Neural cell (in vitro differentiated cells): ENCODE results near the gene SOX5. TPM values are rescaled to one million over a fixed set of nuclear protein-coding genes. Genes with fewer than 3 reads are reported as not detected.

Source experiments
- H2AFZ ChIP-seq: fragments of 200-600, 300-800 bp; sonication (generic), shearing (Covaris generic); 2 replicates; pipeline ENCODE4 v1.6.0; 2014; ENCODE audit warnings: low read depth, mild to moderate bottlenecking, antibody characterized with exemption, low read length, moderate library complexity
- H3F3A ChIP-seq: fragments of 200-600 bp; shearing (Covaris generic); 2 replicates; pipeline ENCODE4 v1.6.1; 2016; ENCODE audit warnings: mild to moderate bottlenecking, moderate library complexity, mixed read lengths, antibody characterized with exemption, low read length; ENCODE audit not compliant: insufficient read depth, poor library complexity, severe bottlenecking
- H3K27ac ChIP-seq: fragments of 200-600, 300-800 bp; sonication (generic), shearing (Covaris generic); 2 replicates; pipeline ENCODE4 v1.5.1; 2014; ENCODE audit warnings: mild to moderate bottlenecking, low read length, moderate library complexity
- H3K27me3 ChIP-seq: fragments of 300-800, 200-600 bp; sonication (generic), shearing (Covaris generic); 2 replicates; pipeline ENCODE4 v1.6.0; 2014; ENCODE audit warnings: mild to moderate bottlenecking, low read depth, low read length, moderate library complexity; ENCODE audit not compliant: insufficient read depth
- H3K36me3 ChIP-seq: fragments of 300-800, 200-600 bp; sonication (generic), shearing (Covaris generic); 2 replicates; pipeline ENCODE4 v1.5.1; 2014; ENCODE audit warnings: mild to moderate bottlenecking, antibody characterized with exemption, low read length, moderate library complexity; ENCODE audit not compliant: insufficient read depth
- H3K4me2 ChIP-seq: fragments of 300-800, 200-600 bp; sonication (generic), shearing (Covaris generic); 2 replicates; pipeline ENCODE4 v1.6.0; 2014; ENCODE audit warnings: mild to moderate bottlenecking, low read length
- H3K4me3 ChIP-seq: fragments of 300-800, 200-600 bp; sonication (generic), shearing (Covaris generic); 2 replicates; pipeline ENCODE4 v1.5.1; 2014; ENCODE audit warnings: mild to moderate bottlenecking, low read length, moderate library complexity
- H3K79me2 ChIP-seq: fragments of 200-600 bp; shearing (Covaris generic); replicated peaks from 2 replicates; pipeline ENCODE4 v1.6.0; 2014; ENCODE audit warnings: mild to moderate bottlenecking, low read length, moderate library complexity; ENCODE audit not compliant: insufficient read depth
- H3K9ac ChIP-seq: fragments of 300-800, 200-600 bp; sonication (generic), shearing (Covaris generic); 2 replicates; pipeline ENCODE4 v1.6.1; 2016; ENCODE audit warnings: mild to moderate bottlenecking, low read length, mixed read lengths
- H3K9me2 ChIP-seq: fragments of 200-600 bp; shearing (Covaris generic); 2 replicates; pipeline ENCODE4 v1.6.1; 2016; ENCODE audit warnings: mild to moderate bottlenecking, low read length, mixed read lengths; ENCODE audit not compliant: insufficient read depth
- H3K9me3 ChIP-seq: fragments of 200-600, 300-800 bp; sonication (generic), shearing (Covaris generic); 2 replicates; pipeline ENCODE4 v1.6.1; 2016; ENCODE audit warnings: mild to moderate bottlenecking, mixed run types, low read length, moderate library complexity, mixed read lengths
- H4K20me1 ChIP-seq: fragments of 200-600 bp; shearing (Covaris generic); 2 replicates; pipeline ENCODE4 v1.6.1; 2016; ENCODE audit warnings: mild to moderate bottlenecking, mixed run types; ENCODE audit not compliant: insufficient read depth
- EP300 ChIP-seq: fragments of 450-650 bp; conservative IDR thresholded peaks from 2 replicates; pipeline ENCODE4 v1.6.1; 2014; ENCODE audit warnings: antibody characterized with exemption, mild to moderate bottlenecking, moderate library complexity; ENCODE audit not compliant: poor library complexity, severe bottlenecking
- EZH2 ChIP-seq: fragments of 200-600, 300-800 bp; shearing (Covaris generic), sonication (generic); IDR thresholded peaks from 2 replicates; pipeline ENCODE4 v1.6.1; 2014; ENCODE audit warnings: antibody characterized with exemption, low read length, borderline replicate concordance, mild to moderate bottlenecking; ENCODE audit not compliant: insufficient read depth, poor library complexity, severe bottlenecking
- MXI1 ChIP-seq: fragments of 450-650 bp; conservative IDR thresholded peaks from 2 replicates; pipeline ENCODE4 v1.6.1; 2014; ENCODE audit warnings: antibody characterized with exemption, mild to moderate bottlenecking; ENCODE audit not compliant: poor library complexity, severe bottlenecking
- POLR2AphosphoS5 ChIP-seq: IDR thresholded peaks from 2 replicates; pipeline ENCODE4 v1.6.1; 2012
- RAD21 ChIP-seq: fragments of 450-650 bp; conservative IDR thresholded peaks from 2 replicates; pipeline ENCODE4 v1.6.1; 2014; ENCODE audit warnings: antibody characterized with exemption, mild to moderate bottlenecking, moderate library complexity
- REST ChIP-seq: IDR thresholded peaks from 2 replicates; pipeline ENCODE4 v1.6.1; 2012; ENCODE audit warnings: borderline replicate concordance
- SMC3 ChIP-seq: fragments of 450-650 bp; conservative IDR thresholded peaks from 2 replicates; pipeline ENCODE4 v1.6.1; 2014; ENCODE audit warnings: antibody characterized with exemption, mild to moderate bottlenecking, moderate library complexity; ENCODE audit not compliant: poor library complexity
- TAF1 ChIP-seq: IDR thresholded peaks from 2 replicates; pipeline ENCODE4 v1.6.1; 2012; ENCODE audit warnings: low read depth
- polyA plus RNA-seq: library from polyadenylated mRNA; depleted of rRNA; stranded (reverse); fragments of >200 nt; gene quantifications from 2 replicates; pipeline ENCODE4 v1.2.3, GENCODE V29; 2014
- TF ChIP-seq, protein P1 (sequence below): fragments of 450-650 bp; IDR thresholded peaks from 2 replicates; pipeline ENCODE4 v1.5.1; 2014; ENCODE audit warnings: antibody characterized with exemption, mild to moderate bottlenecking, moderate library complexity; ENCODE audit not compliant: poor library complexity, severe bottlenecking

The SOX5 gene
- polyA plus RNA-seq, 1 donor from 2014 or later = 1.8 TPM

GRCh38 chr12:23927907-23928306, 21.6 kb downstream of the SOX5 start:
- no peaks in the 10 kb centered on the region for H3F3A ChIP-seq
- no peak overlapping the region for H2AFZ ChIP-seq
- H3K4me2 ChIP-seq = no peak overlapping the region
- H3K27me3 ChIP-seq = no peaks in the 10 kb centered on the region
- no peaks in the 10 kb centered on the region for H4K20me1 ChIP-seq
- no peaks in the 10 kb centered on the region for H3K9me3 ChIP-seq
- no peak overlapping the region for H3K9ac ChIP-seq
- peaks cover 96% of the 10 kb centered on the region for H3K79me2 ChIP-seq
- H3K9me2 ChIP-seq = no peaks in the 10 kb centered on the region
- no peaks in the 10 kb centered on the region for H3K36me3 ChIP-seq
- TF ChIP-seq RAD21 = no peak
- no peak for TF ChIP-seq TAF1
- TF ChIP-seq POLR2AphosphoS5 = no peak
- TF ChIP-seq SMC3 = no peak
- TF ChIP-seq MXI1 = no peak
- no peak for TF ChIP-seq EZH2
- no peak for TF ChIP-seq REST
- H3K27ac ChIP-seq = no peak overlapping the region
- no peak overlapping the region for H3K4me3 ChIP-seq

- no peak overlapping the region for H3K4me3 ChIP-seq
- H2AFZ ChIP-seq = no peak overlapping the region
Measured at GRCh38 chr12:23921099-23921856, 28.2 kb downstream of the SOX5 start.

More at GRCh38 chr12:23921099-23921856, 28.2 kb downstream of the SOX5 start:
- Histone ChIP-seq H3K4me2 (no peak overlapping the region), H3F3A (no peaks in the 10 kb centered on the region), H4K20me1 (no peaks in the 10 kb centered on the region), H3K27me3 (no peaks in the 10 kb centered on the region), H3K79me2 (peaks cover 92% of the 10 kb centered on the region), H3K27ac (no peak overlapping the region), H3K9me3 (no peaks in the 10 kb centered on the region), H3K9me2 (no peaks in the 10 kb centered on the region), H3K9ac (no peak overlapping the region), H3K36me3 (no peaks in the 10 kb centered on the region)
- TF ChIP-seq POLR2AphosphoS5 = no peak
- no peak for TF ChIP-seq MXI1
- no peak for TF ChIP-seq SMC3
- no peak for TF ChIP-seq RAD21
- TF ChIP-seq REST = no peak
- no peak for TF ChIP-seq EP300
- TF ChIP-seq EZH2 = no peak
- TF ChIP-seq TAF1 = no peak
- TF ChIP-seq, protein P1, sequence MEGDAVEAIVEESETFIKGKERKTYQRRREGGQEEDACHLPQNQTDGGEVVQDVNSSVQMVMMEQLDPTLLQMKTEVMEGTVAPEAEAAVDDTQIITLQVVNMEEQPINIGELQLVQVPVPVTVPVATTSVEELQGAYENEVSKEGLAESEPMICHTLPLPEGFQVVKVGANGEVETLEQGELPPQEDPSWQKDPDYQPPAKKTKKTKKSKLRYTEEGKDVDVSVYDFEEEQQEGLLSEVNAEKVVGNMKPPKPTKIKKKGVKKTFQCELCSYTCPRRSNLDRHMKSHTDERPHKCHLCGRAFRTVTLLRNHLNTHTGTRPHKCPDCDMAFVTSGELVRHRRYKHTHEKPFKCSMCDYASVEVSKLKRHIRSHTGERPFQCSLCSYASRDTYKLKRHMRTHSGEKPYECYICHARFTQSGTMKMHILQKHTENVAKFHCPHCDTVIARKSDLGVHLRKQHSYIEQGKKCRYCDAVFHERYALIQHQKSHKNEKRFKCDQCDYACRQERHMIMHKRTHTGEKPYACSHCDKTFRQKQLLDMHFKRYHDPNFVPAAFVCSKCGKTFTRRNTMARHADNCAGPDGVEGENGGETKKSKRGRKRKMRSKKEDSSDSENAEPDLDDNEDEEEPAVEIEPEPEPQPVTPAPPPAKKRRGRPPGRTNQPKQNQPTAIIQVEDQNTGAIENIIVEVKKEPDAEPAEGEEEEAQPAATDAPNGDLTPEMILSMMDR = no peak
